ENCODE data around the gene PGLYRP4. TPM values are rescaled to one million over a fixed set of nuclear protein-coding genes. Genes with fewer than 3 reads are reported as not detected.
"Not testable (repeated sequence)": the region's sequence is repeated elsewhere in the genome, so short reads cannot be mapped to it uniquely, and the experiment has no call there.

Gene PGLYRP4
- total RNA-seq, 1 donor from 2014 or later = not detected

- no peak for DNase-seq (ENCODE audit: low spot score)
- intact Hi-C loops (cut with DNase I) = no loop called here
These were observed 4.6 kb downstream of the PGLYRP4 start for GRCh38 chr1:153343811-153344717.

GRCh38 chr1:153343040-153343681, 5.5 kb downstream of the PGLYRP4 start:
- intact Hi-C loops (cut with DNase I) = no loop called here
- no peak for DNase-seq (ENCODE audit: low spot score)

- intact Hi-C loops (cut with DNase I) = no loop called here
- no peak for DNase-seq (ENCODE audit: low spot score)
These were observed 6.5 kb downstream of the PGLYRP4 start for GRCh38 chr1:153342178-153342577.

- no peak for DNase-seq (ENCODE audit: low spot score)
- intact Hi-C loops (cut with DNase I) = no loop called here
These were observed 7.2 kb downstream of the PGLYRP4 start for GRCh38 chr1:153341431-153341934.

- intact Hi-C loops (cut with DNase I) = no loop called here
- DNase-seq (ENCODE audit: low spot score) = no peak
These were observed 8.3 kb downstream of the PGLYRP4 start for GRCh38 chr1:153340356-153340755.

GRCh38 chr1:153339802-153340201, 8.8 kb downstream of the PGLYRP4 start:
- DNase-seq (ENCODE audit: low spot score) = no peak
- intact Hi-C loops (cut with DNase I) = no loop called here

GRCh38 chr1:153337980-153338853, 10.4 kb downstream of the PGLYRP4 start:
- intact Hi-C loops (cut with DNase I) = no loop called here
- no peak for DNase-seq (ENCODE audit: low spot score)

- intact Hi-C loops (cut with DNase I) = no loop called here
- no peak for DNase-seq (ENCODE audit: low spot score)
These were observed 12.0 kb downstream of the PGLYRP4 start for GRCh38 chr1:153336650-153337049.

GRCh38 chr1:153333902-153334301, 14.7 kb downstream of the PGLYRP4 start:
- no peak for DNase-seq (ENCODE audit: low spot score)
- intact Hi-C loops (cut with DNase I) = no loop called here

GRCh38 chr1:153324912-153325311, 23.7 kb downstream of the PGLYRP4 start:
- intact Hi-C loops (cut with DNase I) = no loop called here
- no peak for DNase-seq (ENCODE audit: low spot score)

GRCh38 chr1:153322568-153322967, 26.1 kb downstream of the PGLYRP4 start:
- DNase-seq (ENCODE audit: low spot score) = no peak
- intact Hi-C loops (cut with DNase I) = no loop called here

GRCh38 chr1:153318145-153318544, 30.5 kb downstream of the PGLYRP4 start:
- intact Hi-C loops (cut with DNase I) = not testable (repeated sequence)

GRCh38 chr1:153316013-153316412, 32.6 kb downstream of the PGLYRP4 start:
- DNase-seq (ENCODE audit: low spot score); intact Hi-C loops (cut with DNase I): not testable (repeated sequence)

More at GRCh38 chr1:153318145-153318544, 30.5 kb downstream of the PGLYRP4 start:
- DNase-seq (ENCODE audit: low spot score) = not testable (repeated sequence)

- intact Hi-C loops (cut with DNase I); DNase-seq (ENCODE audit: low spot score): not testable (repeated sequence)
These were observed 34.3 kb downstream of the PGLYRP4 start for GRCh38 chr1:153314388-153314787.

- no peak for DNase-seq (ENCODE audit: low spot score)
- intact Hi-C loops (cut with DNase I) = no loop called here
These were observed 35.4 kb downstream of the PGLYRP4 start for GRCh38 chr1:153313288-153313687.

- DNase-seq (ENCODE audit: low spot score) = no peak
- intact Hi-C loops (cut with DNase I) = no loop called here
These were observed 36.0 kb downstream of the PGLYRP4 start, which contains the start of gene PGLYRP3 for GRCh38 chr1:153312570-153313186. PGLYRP3 (minus strand) TSS chr1:153312952; CDS start chr1:153310665, 2,287 bp downstream.

- DNase-seq (ENCODE audit: low spot score) = no peak
- intact Hi-C loops (cut with DNase I) = no loop called here
These were observed 38.1 kb downstream of the PGLYRP4 start for GRCh38 chr1:153310526-153310925.

GRCh38 chr1:153309441-153309840, 39.2 kb downstream of the PGLYRP4 start:
- DNase-seq (ENCODE audit: low spot score) = no peak
- intact Hi-C loops (cut with DNase I) = no loop called here

GRCh38 chr1:153308540-153308939, 40.1 kb downstream of the PGLYRP4 start:
- intact Hi-C loops (cut with DNase I) = no loop called here

More at GRCh38 chr1:153308540-153308939, 40.1 kb downstream of the PGLYRP4 start:
- no peak for DNase-seq (ENCODE audit: low spot score)

All from cardiac septum (tissue), 1 donor.